CD4-positive, alpha-beta T cell treated with Interleukin-15 for 1 hour (primary cell): ENCODE measurements around the gene GPR89A.
"Not testable (repeated sequence)": the region's sequence is repeated elsewhere in the genome, so short reads cannot be mapped to it uniquely, and the experiment has no call there.

Experiments used
- DNase-seq: peaks from one replicate; pipeline ENCODE4 v3.0.0-alpha.2; 2020

Gene GPR89A

DNA sequence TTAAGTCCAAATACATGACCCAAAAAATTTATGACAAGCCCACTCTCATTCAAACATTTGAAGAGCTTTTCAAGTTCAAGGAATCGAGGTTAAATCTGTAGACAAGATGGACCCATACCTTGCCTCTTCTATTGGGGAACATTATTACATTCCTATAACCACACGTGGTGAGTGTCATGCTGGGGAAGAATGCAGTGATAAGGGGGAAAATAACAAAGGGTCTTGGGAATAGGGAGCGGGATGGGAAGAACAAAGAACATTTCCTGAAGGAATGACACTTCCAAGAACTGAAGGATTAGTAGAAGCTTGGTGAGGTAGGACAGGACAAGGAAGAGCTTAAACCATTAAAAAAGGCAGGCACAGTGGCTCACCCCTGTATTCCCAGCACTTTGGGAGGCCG is 80.5 kb downstream of the GPR89A start:
- DNase-seq, result no peak

DNA sequence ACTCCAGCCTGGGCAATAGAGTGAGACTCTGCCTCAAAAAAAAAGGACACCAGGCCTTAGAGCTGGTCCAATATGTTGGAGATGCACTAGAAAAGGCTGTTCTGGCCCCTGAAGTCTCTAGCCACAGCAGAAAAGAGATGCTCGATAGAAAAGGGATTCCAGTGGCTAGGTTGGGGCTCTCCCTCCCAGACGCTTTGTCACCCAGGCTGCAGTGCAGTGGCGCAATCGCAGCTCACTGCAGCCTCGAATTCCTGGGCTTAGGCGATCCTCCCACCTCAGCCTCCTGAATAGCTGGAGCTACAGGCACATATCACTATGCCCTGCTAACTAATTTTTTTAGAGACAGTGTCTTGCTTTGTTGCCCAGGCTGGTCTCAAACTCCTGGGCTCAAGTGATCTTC is 81.1 kb downstream of the GPR89A start:
- DNase-seq, result no peak

DNA sequence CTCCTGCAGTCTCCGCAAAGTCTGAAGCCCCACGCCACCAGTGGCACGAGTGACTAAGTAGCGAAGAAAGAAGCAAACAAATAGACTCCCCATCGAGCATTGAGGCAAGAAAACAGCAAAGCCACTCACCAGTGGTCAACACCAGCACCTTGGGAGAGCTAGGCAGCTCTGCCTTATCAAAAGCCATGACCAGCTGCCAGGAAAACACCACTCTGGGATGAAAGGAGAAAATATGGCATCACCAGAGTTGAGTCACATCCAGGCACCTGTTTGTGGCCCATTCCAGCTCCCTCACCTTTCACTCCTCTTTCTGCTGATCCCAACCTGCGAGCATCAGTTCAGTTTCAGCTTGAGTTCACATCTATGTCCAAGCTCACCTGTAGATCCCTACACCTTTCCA is 82.1 kb downstream of the GPR89A start:
- no peak for DNase-seq

DNA sequence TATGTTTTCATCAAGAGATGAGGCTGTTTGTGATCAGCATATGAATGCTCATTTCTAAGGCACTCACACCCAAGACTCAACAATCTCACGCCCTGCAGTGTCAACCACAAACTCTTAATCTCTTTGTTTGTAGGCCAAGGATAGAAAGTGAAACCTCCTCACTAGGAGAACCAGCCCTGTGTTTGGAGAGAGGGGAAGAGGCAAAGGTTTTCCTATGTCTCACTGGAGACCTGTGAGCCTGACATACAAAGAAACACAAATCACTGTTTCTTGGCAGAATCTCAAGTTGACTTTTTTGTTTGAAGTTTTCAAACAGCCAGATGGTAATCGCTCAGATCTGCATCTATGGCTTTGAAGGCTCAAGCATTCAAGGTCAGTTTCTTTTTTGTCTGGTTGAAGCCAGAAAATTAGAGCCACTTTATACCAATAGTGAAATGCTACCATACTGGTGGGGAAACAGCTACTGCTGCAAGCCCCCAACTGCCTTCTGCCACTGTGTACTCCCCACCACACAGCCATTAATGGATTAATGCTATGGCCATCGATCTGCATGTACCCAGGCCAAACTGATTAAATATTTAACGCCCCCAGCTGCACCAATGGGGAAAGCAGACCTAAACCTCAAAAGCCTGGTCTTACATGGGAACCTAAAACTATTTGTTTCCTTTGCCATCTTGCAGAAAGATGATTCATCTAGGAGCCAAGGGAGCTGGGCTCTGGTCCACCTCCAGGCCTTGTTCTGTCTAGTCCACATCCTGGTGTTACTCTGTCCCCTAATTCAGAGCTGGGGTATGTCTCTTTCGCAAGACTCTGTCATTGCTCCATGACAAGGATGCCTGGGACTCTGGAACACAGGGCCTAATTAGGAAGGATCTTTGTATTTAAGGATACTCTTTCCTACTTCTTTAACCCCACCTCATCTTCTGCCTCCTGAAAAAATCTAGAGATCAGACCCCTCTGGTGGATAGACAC is 83.1 kb downstream of the GPR89A start:
- peak; percentile 25 for DNase-seq

DNA sequence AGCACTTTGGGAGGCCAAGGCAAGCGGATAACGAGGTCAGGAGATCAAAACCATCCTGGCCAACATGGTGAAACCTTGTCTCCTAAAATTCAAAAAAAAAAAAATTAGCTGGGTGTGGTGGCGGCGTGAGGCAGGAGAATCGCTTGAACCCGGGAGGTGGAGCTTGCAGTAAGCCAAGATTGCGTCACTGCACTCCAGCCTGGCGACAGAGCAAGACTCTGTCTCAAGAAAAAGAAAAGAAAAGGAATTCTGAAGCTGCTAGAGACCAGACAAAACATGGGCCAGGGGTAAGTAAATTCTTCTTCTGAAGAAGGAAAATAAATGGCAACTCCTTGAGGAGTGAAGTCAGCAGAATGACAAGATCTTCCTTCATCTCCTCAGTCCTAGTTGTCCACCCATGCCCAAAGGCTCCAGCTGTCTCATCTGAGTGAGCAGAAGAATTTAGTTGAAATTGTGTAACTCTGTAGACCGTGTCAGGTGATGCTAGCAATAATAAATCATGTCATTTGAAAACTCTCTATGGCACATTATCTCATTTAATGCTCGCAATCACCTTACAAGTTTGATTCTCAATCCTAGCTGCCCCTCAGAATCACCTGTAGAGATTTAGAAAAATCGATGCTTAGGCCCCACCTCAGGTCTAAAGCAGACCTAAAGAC is 85.1 kb downstream of the GPR89A start:
- no peak for DNase-seq

DNA sequence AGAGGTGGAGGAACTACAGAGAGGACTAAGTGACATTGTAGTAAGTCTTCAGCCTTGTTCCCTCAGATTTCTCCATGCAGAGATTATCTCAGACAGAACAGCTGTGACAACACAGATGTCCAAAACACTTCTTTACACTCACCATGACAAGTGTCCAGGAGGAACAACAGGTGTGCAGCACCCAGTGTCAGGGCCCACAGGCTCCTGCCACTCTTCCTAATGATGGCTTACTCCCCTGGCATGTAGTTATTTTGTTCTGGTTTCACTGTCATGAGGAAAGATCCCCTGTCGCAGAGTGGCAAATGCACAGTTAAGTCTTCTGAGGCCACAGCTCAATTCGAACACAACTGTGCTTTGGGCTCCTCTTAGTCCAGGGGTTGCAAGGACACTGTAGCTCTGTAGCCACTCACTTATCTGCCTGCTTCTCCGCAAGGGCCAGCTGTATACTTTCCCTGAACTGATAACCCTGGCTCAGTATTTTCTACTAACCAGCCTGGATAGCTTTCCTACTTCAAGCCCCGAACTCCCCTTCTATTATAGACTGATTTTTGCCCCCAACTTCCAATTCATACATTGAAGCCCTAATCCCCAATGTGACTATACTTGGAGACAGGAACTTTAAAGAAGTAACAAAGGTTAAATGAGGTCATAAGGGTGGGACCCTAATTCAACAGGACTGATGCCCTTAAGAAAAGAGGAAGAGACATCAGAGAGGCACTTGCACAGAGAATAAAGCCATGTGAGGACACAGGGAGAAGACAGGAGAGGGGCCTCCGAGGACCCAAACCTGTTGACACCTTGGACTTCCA is 88.2 kb downstream of the GPR89A start:
- no peak for DNase-seq

DNA sequence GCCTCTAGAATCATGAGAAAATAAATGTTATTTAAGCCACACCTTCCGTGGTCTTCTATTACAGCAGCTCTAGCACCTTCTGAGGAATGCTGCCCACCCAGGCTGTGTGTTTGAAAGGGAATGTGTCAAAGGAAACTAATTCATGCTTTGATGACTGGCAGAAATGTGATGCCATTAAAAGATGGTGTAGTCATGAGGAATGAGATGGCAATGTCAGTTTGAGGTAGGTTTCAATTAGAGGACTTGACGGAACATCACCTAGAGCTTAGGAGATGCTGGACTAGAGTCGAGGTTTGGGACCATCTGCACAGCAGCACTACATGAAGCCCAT is 88.8 kb downstream of the GPR89A start:
- no peak for DNase-seq

DNA sequence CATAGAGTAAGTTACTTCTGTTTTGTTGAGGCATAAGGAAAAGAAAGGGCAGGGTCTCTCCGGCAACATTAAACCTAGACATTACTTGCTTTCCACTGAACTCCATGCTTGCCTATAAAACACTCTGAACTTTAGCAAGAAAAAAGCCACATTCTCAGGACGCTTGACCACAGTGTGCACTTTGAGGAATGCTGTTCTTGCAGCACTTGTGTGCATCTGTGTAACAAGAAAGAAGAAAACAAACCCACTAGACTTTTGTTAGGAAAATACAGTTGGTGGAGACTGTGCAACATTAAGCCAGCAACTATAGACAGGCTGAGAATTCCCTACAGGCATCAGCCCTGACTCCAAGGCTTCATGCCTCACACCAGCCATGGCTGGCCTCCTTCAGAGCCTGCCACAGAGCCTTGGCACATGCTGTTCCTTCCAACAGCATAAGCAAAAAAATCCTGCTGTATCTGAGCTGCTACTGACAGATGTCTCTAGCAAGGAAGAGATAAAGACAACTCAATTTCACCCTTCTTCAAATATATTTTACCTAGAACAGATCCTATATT is 93.6 kb downstream of the GPR89A start:
- no peak for DNase-seq

DNA sequence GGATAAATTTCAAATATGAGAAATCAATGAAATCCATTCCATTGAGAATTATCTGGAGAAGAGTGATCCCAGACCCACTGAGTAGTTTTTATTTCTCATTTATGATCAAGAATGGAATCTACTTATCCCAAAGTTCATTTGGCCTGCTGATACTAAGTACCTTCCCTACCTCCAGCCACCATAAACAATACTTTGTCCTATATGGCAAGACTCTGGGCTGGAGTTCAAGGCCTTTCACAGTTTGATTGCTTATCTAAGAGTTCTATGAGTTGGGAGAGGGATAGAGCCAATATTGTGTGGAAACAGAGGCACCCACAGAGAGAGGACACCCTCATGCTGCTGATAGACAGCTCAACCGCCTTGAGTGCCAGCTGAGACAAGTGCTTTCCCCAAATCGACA is 94.3 kb downstream of the GPR89A start:
- no peak for DNase-seq

DNA sequence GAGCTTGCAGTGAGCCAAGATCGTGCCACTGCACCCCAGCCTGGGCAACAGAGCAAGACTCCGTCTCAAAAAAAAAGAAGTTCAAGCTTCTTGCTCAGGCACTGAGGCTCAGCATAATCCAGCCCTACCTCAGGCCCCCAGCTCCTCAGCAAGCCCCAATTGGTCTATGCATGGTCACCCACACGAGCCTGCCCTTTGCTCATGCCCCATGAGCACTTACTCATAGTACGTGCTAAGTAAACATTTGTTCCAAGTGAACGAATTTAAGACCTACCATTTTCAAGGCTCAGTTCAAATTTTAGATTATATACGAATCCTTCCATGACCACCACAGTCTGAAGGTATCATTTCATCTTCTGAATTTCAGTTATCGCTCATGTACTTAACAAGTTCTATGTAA is 95.0 kb downstream of the GPR89A start:
- no peak for DNase-seq

DNA sequence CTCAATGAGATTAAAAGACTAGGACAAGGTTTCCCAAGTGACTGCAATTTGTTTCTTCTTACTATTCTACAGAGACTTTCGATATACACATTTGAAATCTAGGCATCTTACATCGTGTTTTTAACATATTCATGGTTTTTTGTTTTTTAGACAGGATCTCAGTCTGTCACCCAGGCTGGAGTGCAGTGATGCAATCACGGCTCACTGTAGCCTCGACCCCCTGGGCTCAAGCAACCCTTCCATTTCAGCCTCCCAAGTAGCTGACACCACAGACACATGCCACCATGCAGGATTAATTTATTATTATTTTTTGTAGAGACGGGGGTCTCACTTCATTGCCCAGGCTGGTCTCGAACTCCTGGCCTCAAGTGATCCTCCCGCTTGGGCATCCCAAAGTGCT is 97.8 kb downstream of the GPR89A start:
- DNase-seq, result no peak

DNA sequence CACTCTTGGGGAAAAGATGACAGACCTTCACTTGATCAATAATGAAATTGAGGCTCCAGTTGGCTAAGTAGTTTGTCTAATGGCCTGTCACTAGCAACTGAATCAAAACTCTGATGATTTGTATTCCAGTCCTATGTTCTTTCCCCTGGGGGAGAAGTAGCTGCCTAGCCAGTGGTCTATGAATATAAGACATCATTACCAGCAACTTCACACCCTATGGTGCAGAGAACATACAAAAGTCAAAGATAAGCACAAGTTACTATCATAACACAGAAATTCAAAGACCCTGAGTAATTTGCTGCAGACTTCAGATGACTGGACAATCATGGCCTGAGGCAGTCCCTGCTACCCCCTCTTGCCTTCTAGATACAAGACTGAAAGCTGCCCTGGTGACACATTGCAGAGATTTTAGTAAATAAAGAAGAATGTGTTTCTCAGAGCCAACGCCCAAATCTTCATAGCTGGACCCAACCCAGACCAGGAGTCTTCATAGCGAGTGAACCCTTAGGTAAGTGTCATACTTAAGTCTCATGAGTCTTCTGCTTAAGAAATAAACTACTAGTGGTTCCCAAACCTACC is 98.4 kb downstream of the GPR89A start:
- DNase-seq, result no peak

DNA sequence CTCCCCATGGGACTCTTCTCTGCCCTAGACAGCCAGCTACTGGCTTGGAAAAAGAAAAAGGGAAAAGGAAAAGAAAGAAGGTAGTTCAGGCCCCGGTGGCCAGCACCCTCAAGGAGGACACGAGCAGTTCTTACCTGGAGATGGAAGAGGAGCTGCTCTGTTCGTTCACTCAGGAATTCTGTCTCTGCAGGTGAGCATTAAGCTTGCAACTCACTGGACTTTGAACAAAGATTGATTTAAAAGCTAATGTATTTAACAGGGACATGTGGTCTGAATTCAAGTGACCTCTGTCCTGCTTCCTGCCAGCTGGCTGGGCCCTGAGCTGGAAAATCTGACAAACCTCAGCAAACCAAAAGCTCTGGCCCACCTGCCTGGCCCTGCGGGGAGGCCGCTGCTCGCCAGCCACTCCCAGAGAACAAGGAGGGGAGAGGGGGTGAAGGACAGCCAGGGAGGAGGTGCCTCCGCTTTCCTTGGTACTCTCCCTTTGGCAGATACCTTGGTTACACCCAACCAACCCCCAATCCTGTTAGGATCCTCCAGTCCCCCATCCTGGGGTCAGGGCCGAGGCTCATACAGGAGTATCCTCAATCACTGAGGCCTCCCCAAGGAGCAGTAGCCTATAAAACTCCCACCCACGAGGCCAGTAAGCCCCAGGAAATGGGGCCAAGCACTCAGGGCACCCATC is 99.5 kb downstream of the GPR89A start, which contains the start of gene PDZK1:
Gene PDZK1 (minus strand): TSS at position 186 of the 685 bp plus-strand sequence. CDS start 19,347 bp downstream, outside the sequence.
- no peak for DNase-seq

DNA sequence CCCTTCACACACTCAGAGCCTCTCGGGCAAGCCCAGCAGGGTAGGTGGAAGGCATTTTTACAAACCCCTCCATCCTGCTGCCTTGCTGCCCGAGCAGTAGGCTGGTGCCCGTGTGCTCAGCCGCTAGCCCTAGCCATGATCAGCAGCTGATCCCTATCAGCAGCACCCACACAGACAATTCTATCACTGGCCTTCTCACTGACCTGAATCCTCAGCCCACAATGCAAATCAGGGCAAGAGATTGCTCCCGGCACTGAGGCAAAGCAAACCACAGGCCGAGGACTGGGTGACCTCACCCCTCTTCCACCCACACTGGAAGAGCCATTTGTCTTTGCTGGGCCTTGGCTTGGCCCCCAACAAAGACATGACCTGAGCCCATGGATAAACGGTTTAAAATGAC is 100.3 kb downstream of the GPR89A start:
- DNase-seq, result no peak

DNA sequence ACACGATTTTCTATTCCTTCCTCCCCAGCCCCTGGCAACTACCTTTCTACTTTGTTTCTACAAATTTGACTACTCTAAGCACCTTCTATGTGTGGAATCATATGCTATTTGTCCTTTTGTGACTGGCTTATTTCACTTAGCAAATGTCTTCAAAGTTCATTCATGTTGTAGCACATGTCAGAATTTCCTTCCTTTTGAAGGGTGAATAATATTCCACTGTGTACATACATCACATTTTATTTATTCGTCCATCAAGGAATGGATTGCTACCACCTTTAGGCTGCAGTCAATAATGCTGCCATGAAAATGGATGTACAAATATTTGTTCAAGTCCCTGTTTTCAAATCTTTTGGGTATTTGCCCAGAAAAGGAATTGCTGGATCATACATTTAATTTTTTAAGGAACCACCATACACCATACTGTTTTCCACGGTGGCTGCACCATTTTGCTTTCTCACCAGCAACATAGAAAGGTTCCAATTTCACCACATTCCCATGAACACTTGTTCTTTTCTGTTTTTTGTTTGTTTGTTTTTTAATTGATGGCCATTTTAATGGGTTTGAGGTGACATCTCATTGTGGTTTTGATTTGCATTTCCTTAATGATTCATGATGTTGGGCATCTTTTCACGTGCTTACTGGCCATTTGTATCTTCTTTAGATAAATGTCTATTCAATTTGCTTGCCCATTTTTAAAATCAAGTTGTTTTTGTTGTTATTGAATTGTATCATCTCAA is 102.7 kb downstream of the GPR89A start:
- no peak for DNase-seq

DNA sequence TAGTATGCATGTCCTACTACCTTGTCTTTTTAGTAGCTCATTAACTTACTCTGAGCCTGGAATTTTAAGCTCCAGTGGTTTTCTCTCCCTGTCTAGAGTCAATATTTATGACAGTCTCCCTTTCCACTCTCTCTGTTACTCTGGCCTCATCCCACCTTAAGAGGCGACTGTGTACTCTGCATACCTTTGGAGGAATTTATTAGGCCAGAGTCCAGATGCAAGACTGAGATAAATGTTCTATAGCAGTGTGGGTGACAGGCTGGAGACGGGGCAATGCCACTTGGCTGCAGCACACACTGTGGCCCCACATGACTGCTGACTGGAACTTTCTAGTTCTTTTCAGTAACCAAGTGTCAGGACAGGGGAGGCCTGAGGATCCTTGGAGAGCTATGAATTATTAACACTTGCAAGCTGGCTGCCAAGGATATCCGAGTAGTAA is 103.4 kb downstream of the GPR89A start:
- no peak for DNase-seq

DNA sequence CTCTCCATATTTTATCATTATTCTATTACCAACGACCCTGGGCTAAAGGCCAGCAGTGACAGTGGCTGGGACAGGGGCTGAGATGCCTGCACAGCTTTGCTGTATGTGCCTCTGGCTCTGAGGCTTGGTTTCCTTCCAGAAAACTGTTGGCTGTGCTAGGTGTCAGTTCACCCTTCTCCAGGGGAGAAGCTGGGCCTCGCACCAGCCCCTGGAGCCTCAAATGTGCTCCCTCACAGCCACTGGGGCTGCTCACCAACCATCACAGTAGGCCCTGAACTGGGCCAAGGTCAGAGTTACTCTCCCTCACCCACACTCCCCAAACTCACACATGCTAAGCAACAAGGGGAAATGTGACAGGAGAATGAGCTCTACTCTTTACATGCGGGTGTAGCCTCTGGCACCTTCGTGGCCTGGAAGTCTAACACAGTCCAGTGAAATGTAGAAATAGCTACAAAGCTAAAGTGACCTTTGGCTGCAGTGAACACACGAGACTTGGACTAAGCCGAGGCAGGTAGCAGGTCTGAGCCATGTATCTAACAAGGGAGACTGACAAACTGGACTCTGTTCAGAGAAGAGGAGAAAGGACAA is 106.8 kb downstream of the GPR89A start:
- no peak for DNase-seq

DNA sequence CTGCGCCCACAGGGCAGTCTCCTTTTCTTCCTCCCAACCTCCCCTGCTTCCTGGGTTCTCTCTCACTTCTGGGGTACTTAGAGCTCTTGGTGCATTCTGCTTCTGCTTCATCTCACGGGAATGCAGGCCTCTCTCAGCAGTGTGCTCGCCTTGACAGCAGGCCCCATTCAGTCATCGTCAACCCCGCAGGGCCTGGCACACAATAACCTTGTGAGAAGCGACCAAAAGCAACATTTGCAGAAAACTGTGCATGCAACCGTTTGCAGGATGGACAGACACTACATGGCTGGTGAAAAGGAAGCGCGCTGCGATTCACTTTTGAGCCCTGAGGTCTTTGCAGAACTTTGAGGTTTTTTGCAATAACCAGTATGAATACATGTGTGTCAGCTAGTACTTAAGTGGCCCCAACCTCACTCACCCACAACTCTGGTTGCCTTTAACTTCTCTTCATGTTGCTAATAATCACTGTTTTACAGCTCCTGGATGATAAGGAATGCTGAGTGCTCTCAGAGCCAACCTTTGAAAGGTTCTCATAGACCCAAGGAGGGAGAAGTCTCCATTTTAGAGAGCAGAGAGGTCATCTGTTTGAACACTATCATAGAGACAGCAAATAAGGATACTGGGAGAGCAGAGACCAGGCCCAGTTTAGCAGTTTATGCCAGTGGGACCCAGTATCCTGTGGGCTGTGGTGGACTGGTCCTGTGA is 109.0 kb downstream of the GPR89A start:
- no peak for DNase-seq

DNA sequence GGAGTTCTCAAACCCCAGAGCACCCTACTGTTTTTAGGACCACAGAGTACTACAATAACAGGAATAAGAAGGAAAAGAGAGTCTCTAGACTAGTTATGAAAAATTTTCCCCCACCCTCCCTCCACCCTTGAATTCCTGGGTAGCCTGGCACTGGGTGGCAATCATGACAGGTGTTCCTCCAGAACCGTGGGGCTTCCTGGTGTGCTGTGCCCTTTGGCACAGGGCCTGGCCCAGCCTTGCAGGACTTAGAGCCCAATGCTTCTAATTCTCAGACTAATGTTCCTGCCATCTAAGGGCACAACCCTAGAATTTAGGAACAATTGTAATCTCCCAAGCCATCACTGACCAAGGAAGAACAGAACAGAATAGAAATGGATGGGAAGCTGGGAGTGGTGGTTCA is 110.0 kb downstream of the GPR89A start:
- no peak for DNase-seq

DNA sequence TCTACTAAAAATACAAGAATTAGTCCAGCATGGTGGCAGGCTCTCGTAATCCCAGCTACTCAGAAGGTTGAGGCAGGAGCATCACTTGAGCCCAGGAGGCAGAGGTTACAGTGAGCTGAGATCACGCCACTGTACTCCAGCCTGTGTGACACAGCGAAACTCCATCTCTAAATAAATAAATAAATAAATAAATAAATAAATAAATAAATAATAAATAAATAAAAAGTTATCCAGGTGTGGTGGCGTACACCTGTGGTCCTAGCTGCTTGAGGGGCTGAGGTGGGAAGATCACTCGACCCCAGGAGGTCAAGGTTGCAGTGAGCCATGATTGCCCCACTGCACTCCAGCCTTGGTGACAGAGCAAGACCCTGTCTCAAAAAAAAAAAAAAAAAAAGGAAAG is 110.7 kb downstream of the GPR89A start:
- DNase-seq, result not testable (repeated sequence)
